OCI-LY7 (cell line): ENCODE measurements around the gene DTX1. TPM values are rescaled to one million over a fixed set of nuclear protein-coding genes. Genes with fewer than 3 reads are reported as not detected.

Experiments used
- BruUV-seq: library from RNA; stranded (reverse); fragments of 400-500 nt; replicated peaks from 2 replicates; lab custom pipeline; 2021; lab: Mats Ljungman, UMichigan
- CTCF ChIA-PET: fragments of 300-600 bp; sonication (Branson Sonifier 250); formaldehyde crosslinking; loops from one replicate; lab custom pipeline; 2022; ENCODE audit warnings: antibody characterized with exemption; ENCODE audit not compliant: unreplicated experiment; lab: Charles Lee
- POLR2A ChIA-PET: fragments of 300-600 bp; sonication (Branson Sonifier 250); formaldehyde crosslinking; loops from one replicate; lab custom pipeline; 2022; ENCODE audit warnings: antibody characterized with exemption; lab: Charles Lee
- DNase-seq: peaks from one replicate; pipeline ENCODE4 v3.0.0-alpha.2; 2015; ENCODE audit warnings: low spot score
- H2AFZ ChIP-seq: fragments of 200-600 bp; sonication (generic), shearing (Covaris generic); 2 replicates; pipeline ENCODE4 v1.6.1; 2014; ENCODE audit warnings: mild to moderate bottlenecking, antibody characterized with exemption, low read length, moderate library complexity
- H3K27ac ChIP-seq: fragments of 200-600 bp; sonication (generic); 2 replicates; pipeline ENCODE4 v1.5.1; 2014; ENCODE audit warnings: mixed run types, low read depth, mild to moderate bottlenecking, moderate library complexity, low read length, inconsistent platforms; ENCODE audit not compliant: poor library complexity, severe bottlenecking
- H3K36me3 ChIP-seq: fragments of 200-600 bp; sonication (generic); 2 replicates; pipeline ENCODE4 v1.6.1; 2014; ENCODE audit warnings: mild to moderate bottlenecking, antibody characterized with exemption, low read length, moderate library complexity, mixed read lengths; ENCODE audit not compliant: insufficient read depth
- H3K4me1 ChIP-seq: fragments of 200-600 bp; sonication (generic); 2 replicates; pipeline ENCODE4 v1.5.1; 2014; ENCODE audit warnings: mild to moderate bottlenecking, low read length; ENCODE audit not compliant: insufficient read depth, poor library complexity, severe bottlenecking
- H3K4me2 ChIP-seq: fragments of 200-600 bp; sonication (generic); 2 replicates; pipeline ENCODE4 v1.6.1; 2014; ENCODE audit warnings: mild to moderate bottlenecking, low read length
- H3K4me3 ChIP-seq: fragments of 200-600 bp; sonication (generic); 2 replicates; pipeline ENCODE4 v1.5.1; 2014; ENCODE audit warnings: mild to moderate bottlenecking, low read depth, low read length; ENCODE audit not compliant: poor library complexity, severe bottlenecking
- H3K79me2 ChIP-seq: fragments of 200-600 bp; sonication (generic); 2 replicates; pipeline ENCODE4 v1.6.1; 2016; ENCODE audit warnings: low read depth, mild to moderate bottlenecking, low read length, moderate library complexity, mixed read lengths; ENCODE audit not compliant: insufficient read depth
- H3K9me2 ChIP-seq: fragments of 200-600 bp; sonication (generic); 2 replicates; pipeline ENCODE4 v1.6.1; 2016; ENCODE audit warnings: mild to moderate bottlenecking, low read length, mixed read lengths; ENCODE audit not compliant: insufficient read depth
- H3K9me3 ChIP-seq: fragments of 200-600 bp; sonication (generic); 2 replicates; pipeline ENCODE4 v1.6.1; 2014; ENCODE audit warnings: mild to moderate bottlenecking, mixed run types, low read length, mixed read lengths
- H4K20me1 ChIP-seq: fragments of 200-600 bp; sonication (generic); 2 replicates; pipeline ENCODE4 v1.6.1; 2014; ENCODE audit warnings: mild to moderate bottlenecking, antibody characterized with exemption, low read length, moderate library complexity, mixed read lengths; ENCODE audit not compliant: insufficient read depth
- EZH2phosphoT487 ChIP-seq: fragments of 200-600 bp; sonication (generic); IDR thresholded peaks from 2 replicates; pipeline ENCODE4 v1.6.1; 2018; ENCODE audit warnings: low read depth, borderline replicate concordance, mild to moderate bottlenecking, mixed run types, antibody characterized with exemption, low read length, moderate library complexity, mixed read lengths
- intact Hi-C: fragments of 100-400 bp; cut with micrococcal nuclease; formaldehyde crosslinking; loops from one replicate; pipeline ENCODE4 v1.10.0; 2022; ENCODE audit not compliant: unreplicated experiment
- total RNA-seq, 2 experiments: library from RNA; depleted of rRNA in 1 of 2; stranded (reverse); fragments of >200 nt in 1 of 2; shearing (Covaris generic) in 1 of 2; gene quantifications; 2 replicates each; pipeline ENCODE4 v1.2.3, GENCODE V29; 2014 to 2022
- TF ChIP-seq, protein P1 (sequence below): fragments of 200-600 bp; sonication (generic); conservative IDR thresholded peaks from 2 replicates; pipeline ENCODE4 v1.5.1; 2014; ENCODE audit warnings: mild to moderate bottlenecking, antibody characterized with exemption, low read length, moderate library complexity, mixed read lengths

The DTX1 gene
- total RNA-seq, 2 experiments from 2014 or later, result 293 to 535 TPM

DNA sequence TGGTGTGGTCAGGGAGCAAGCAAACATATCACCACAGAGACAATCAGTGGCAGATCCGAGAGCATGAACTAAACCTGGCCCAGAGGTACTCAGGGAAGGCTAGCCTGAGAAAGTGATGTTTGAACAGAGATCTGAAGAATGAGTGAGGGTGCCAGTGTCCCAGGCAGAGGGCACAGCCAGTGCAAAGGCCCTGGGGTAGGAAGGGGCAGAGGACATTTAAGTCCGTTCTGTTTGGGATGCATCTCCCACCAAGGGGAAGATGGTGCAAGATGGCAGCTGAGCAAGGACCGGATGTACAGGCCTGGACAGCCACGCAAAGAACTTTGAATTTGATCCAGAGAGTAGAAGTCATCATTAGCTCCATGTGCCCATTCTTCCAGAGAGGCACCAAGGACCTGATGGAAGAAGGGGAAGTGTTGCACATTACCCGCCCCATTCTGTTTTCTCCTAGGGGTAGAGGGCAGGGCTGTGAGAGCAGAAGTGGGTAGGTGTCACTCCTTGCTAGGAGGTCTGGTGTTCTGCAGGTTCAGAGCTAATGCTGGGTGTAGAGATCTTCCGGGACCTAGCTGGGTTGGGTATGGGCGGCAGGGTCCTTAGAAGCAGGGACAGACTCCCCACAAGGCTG, 3.9 kb downstream of the DTX1 start:
- CTCF ChIA-PET, result interaction anchor here (0.6 to 1.0 kb wide), 2 partner anchors 27 to 92 kb away, joined by 3 to 7 read pairs; no protein-coding TSS in a partner anchor
- peak overlapping the region; percentile 97 for H3K27ac ChIP-seq
- no peaks in the 10 kb centered on the region for H3K9me2 ChIP-seq
- TF ChIP-seq, protein P1, sequence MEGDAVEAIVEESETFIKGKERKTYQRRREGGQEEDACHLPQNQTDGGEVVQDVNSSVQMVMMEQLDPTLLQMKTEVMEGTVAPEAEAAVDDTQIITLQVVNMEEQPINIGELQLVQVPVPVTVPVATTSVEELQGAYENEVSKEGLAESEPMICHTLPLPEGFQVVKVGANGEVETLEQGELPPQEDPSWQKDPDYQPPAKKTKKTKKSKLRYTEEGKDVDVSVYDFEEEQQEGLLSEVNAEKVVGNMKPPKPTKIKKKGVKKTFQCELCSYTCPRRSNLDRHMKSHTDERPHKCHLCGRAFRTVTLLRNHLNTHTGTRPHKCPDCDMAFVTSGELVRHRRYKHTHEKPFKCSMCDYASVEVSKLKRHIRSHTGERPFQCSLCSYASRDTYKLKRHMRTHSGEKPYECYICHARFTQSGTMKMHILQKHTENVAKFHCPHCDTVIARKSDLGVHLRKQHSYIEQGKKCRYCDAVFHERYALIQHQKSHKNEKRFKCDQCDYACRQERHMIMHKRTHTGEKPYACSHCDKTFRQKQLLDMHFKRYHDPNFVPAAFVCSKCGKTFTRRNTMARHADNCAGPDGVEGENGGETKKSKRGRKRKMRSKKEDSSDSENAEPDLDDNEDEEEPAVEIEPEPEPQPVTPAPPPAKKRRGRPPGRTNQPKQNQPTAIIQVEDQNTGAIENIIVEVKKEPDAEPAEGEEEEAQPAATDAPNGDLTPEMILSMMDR, result no peak
- no peak for TF ChIP-seq EZH2phosphoT487
- H3K4me3 ChIP-seq, result peak overlapping the region; percentile 90
- H3K36me3 ChIP-seq, result peaks cover 89% of the 10 kb centered on the region
- H3K9me3 ChIP-seq, result no peaks in the 10 kb centered on the region
- peaks cover 100% of the 10 kb centered on the region for H3K79me2 ChIP-seq
- BruUV-seq, result no TSS peak
- intact Hi-C loops, result loop anchor here (5.0 kb wide), 1 partner anchor 162 kb away; the partner anchor contains the start of gene TPCN1
- peaks cover 66% of the 10 kb centered on the region for H3K4me1 ChIP-seq
- H2AFZ ChIP-seq, result no peak overlapping the region
- POLR2A ChIA-PET, result interaction anchor here (0.5 to 18.1 kb wide), 7 partner anchors 5 to 110 kb away, joined by 3 to 235 read pairs (median 3); partner anchors contain the start of gene DTX1
- DNase-seq, result peak; percentile 64
- H4K20me1 ChIP-seq, result peaks cover 22% of the 10 kb centered on the region
- peak overlapping the region; percentile 94 for H3K4me2 ChIP-seq

DNA sequence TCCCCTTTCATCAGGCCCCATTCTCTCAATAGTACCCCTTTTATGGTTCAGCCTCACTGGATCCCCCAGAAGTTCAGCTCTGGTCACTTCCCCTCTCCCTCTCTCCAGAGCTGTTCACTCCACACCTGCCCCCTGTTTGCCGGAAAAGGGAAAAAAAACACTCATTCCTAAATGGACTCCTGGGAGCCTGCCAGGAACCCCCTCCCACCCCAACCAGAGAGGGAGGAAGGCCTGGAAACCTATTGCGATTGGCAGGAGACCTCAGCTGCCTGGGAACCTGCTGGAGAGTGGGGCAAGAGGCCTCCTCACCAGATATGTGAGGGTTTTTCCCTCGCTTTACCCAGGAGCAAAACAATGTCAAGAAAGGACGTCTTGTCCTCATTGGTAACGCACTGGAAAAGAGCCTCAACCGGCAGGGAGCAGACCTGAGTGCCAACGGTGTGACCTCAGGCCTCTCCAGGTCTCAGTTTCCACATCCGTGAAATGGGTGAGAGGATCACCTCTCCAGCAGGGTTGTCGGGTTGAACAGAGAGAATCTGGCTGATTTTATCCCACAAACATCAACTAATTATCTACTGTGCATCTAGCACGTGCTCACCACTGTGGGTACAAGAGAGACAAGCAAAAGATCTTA, 4.6 kb downstream of the DTX1 start:
- ChIA-PET CTCF (interaction anchor here (1.0 to 3.6 kb wide), 2 partner anchors 13 to 92 kb away, joined by 3 to 15 read pairs; no protein-coding TSS in a partner anchor), POLR2A (interaction anchor here (0.6 to 18.1 kb wide), 6 partner anchors 5 to 110 kb away, joined by 3 to 235 read pairs (median 3); partner anchors contain the start of gene DTX1)
- peaks cover 96% of the 10 kb centered on the region for H3K36me3 ChIP-seq
- H3K79me2 ChIP-seq, result peaks cover 100% of the 10 kb centered on the region
- H3K27ac ChIP-seq, result peak overlapping the region; percentile 97
- peaks cover 22% of the 10 kb centered on the region for H4K20me1 ChIP-seq
- intact Hi-C loops, result loop anchor here (5.0 kb wide), 1 partner anchor 161 kb away; the partner anchor contains the start of gene TPCN1
- no peaks in the 10 kb centered on the region for H3K9me2 ChIP-seq
- peak overlapping the region; percentile 90 for H3K4me3 ChIP-seq
- H3K9me3 ChIP-seq, result no peaks in the 10 kb centered on the region
- DNase-seq, result peak; percentile 38
- no peak for TF ChIP-seq EZH2phosphoT487
- TF ChIP-seq, protein P1, result no peak
- peak overlapping the region; percentile 94 for H3K4me2 ChIP-seq
- H2AFZ ChIP-seq, result no peak overlapping the region
- H3K4me1 ChIP-seq, result peaks cover 66% of the 10 kb centered on the region
- no TSS peak for BruUV-seq
